AG08396 (cell line): ENCODE data around the gene CAMK1D.
"Not testable (repeated sequence)": the region's sequence is repeated elsewhere in the genome, so short reads cannot be mapped to it uniquely, and the experiment has no call there.

Experiments
- DNase-seq: peaks from one replicate; pipeline ENCODE4 v3.0.0; 2012; ENCODE audit warnings: low spot score, mixed read lengths

The CAMK1D gene

DNA sequence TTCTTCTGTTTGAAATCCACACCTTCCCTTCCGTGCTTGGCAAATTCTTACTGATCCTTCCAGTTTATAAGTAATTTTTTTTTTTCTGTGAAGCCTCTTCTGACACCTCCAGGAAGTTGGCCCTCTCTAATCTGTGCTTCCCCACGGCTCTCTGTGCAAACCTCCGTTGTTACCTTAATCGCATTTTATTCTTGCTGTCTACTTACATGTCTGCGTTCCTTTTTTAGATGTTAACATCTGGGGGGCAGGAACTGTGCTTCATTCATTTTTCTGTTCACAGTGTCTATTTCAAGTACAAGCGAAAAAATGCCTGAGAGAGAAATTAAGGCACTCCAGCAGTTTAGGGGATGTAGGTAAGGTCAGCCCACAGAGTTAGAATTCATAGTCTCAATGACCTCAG lies 8.4 kb upstream of the CAMK1D start:
- no peak for DNase-seq

DNA sequence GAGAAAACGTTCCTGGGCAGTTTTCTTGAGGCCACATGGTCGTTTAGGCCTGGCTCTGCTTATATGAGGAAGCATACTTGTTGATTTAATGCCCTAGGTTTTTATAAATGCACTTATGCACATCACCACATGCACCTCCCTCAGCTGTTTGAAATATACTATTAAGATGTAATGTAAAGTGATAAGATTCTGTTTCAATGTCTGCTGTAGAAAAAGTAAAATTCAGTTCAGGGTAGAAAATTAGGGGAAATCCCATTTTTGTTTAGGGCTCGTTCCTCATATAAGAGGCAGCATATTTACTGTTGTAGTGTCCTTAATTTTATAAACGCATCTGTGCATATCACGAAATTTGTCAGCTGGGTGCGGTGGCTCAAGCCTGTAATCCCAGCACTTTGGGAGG lies 7.8 kb upstream of the CAMK1D start:
- no peak for DNase-seq

DNA sequence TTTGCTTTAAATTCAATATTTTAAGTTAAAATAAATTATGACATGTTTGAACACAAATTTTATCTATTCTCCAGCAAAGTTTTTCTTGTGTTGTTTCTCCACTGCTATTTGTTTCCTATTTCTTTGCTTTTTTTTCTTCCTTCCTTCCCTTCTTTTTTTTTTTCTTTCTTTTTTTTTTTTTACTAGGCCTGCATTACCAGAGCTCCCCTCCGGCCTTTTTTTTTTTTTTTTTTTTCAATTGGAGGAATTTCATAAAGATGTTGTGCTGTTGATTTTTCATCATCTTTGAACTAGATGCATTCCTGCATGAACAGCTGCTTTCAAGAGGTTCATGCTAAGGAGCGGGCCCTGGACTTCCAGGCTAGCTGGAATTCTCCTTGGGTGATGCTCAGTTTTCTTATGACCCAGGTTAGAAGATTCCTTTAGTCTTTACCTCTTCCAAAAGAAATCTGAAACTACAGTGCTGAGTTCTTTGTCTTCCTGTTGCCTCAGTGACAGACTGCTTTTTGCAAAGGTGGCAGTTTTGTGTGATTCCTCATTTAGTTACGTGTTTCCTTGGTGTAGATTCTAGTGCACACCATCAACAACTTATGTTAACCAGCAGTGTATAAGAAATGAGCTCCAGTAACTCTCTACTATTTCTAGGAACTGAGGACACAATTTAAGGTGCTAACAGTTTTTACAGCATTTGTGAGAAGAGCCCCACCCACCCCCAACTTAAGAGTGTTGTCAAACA lies 4.8 kb upstream of the CAMK1D start:
- DNase-seq, result no peak

DNA sequence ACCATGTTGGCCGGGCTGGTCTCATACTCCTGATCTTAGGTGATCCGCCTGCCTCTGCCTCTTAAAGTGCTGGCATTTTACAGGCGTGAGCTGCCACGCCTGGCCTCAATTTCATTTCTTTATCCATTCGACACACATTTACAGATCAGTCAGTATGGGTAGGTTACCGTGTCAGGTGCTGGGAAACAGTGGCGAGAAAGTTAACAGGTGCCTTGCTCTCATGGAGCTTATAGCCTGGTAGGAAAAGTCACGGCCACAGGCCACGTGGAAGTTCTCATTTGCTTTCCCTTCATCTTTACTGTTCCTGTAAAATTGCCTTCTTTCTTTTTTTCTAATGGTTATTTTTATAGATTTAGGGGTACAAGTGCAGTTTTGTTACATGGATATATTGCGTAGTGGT lies 2.6 kb upstream of the CAMK1D start:
- DNase-seq, result no peak

DNA sequence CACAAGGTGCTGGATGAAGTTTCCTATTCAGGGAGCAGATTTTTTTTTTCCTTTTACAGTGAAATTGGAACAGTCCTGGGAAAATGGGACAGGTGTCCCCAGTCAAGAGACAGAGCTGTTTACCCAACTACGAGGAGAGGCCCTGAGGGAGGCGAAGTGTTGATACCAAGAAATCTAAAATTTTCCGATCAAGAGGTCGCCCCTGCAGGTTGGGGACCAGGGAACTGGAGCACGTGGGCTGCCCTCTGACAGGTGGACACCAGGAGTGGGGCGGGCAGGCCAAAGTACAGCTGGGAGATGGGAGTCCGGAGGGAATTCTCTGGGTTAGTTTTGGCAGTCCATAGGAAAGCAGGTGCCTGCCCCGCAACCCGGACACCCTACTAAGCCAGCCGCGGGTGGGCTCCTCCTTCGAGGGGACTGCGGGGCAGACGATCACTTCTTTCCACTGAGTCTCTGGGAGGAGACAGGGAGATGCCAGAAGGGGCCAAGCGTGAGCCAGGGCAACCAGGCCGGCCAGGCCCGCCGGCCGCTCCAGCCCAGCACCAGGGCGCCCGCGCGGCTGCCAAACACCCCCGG lies 965 bp upstream of the CAMK1D start:
- no peak for DNase-seq

DNA sequence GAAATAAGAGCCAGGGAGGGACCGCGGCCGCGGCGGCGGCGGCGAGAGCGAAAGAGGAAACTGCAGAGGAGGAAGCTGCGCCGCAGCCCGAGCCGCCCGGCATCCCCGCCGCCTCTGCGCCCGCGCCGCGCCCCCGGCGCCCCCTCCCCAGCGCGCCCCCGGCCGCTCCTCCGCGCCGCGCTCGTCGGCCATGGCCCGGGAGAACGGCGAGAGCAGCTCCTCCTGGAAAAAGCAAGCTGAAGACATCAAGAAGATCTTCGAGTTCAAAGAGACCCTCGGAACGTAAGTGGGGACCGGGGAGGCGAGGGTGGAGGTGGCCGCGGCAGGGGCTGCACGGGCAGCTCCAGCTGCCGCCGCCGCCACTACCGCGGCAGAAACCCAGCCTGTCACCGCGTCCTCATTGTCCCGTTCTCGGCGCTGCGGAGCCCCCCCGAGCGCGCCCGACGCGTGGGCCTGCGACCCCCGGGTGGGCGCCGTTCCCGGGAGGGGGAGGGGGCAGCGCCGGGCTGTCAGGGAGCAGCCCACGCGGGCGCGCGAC lies 351 bp downstream of the CAMK1D start:
- no peak for DNase-seq

DNA sequence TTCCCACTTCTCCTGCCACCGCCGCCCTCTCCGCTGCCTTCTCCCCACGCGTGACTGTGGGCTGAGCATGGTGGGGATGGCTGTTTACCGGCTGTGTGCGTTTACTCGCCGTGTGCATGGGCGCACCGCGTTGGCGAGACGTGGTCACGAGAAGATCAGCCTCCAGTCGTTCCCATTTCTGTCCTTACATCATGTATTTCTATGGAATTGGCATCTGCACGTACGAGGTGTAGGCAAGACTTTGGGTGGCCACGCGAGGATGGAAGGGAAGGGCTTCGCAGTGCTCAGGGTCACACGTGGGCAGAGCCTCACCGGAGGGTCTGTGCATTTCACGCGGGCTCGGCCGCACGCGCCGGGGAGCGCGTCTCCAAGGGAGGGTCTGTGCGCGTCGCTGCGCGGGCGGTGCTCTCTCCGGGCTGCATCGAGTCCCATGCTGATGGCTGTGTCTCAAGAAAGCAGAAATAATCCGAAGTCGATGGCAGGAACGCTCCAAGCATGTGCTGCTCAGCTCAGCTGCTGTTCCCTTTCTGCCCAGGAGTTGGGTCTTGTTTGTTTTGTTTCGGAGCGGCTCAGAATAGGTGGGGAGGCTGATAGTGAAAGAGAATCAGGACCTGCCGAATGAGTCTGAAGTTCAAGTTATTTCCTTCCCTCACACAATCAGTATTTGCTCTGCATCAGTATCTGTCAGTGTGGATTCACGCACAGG lies 973 bp downstream of the CAMK1D start:
- peak; percentile 49 for DNase-seq

DNA sequence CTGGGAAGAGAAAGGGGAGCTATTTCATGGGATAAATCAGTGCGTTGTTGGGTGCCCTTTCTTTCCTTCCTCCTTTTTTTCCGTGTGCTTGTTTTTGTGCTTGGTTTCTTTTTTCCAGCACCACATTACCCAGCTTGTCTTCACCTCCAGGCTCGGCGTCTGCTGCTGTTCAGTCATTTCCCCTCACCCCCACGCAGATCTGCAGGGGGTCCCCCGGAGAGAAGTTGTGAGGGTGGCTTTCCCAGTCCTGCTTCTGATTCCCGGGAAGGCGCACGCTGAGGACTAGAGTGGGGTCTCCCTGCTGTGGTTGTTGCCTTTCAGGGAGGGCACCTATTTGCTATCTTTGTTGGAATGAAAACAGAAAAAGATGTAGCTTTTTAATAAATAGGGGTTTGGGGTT lies 1.6 kb downstream of the CAMK1D start:
- no peak for DNase-seq

DNA sequence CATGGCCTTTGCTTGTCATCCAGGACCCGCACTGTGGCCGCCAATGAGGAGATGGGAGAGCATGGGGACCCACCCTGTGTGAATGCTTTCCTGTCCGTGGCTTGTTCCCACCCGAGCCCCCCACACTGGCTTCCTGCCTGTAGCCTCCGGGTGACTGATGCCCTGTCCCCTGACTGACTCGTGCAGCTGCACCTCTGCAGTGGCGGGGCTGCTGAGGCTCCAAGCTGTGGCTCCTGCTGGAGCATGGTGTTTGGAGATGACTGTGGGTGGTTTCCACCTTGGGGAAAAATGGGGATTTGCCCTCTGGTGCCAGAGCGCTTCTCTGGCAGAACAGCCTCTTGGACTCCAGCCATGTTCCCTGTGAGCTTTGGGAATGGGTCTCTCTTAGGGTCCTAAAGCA lies 2.1 kb downstream of the CAMK1D start:
- DNase-seq, result no peak

DNA sequence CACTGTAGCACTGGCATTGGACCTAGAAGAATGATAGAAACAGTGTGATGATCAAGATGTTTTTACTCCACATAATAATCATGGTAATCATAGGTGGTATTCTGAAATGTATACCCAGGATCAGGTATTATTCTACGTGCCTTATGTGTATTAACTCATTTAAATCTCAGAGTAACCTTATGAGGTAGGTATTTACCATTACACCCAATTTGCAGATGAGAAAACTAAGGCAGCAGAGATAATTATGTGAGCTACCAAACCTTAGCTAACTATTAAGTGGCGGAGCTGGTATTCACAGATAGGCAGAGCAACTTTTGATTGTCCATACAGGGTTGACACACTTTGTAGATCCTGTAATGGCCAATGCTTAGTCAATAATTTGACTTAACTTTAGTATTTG lies 2.5 kb downstream of the CAMK1D start:
- DNase-seq, result no peak

DNA sequence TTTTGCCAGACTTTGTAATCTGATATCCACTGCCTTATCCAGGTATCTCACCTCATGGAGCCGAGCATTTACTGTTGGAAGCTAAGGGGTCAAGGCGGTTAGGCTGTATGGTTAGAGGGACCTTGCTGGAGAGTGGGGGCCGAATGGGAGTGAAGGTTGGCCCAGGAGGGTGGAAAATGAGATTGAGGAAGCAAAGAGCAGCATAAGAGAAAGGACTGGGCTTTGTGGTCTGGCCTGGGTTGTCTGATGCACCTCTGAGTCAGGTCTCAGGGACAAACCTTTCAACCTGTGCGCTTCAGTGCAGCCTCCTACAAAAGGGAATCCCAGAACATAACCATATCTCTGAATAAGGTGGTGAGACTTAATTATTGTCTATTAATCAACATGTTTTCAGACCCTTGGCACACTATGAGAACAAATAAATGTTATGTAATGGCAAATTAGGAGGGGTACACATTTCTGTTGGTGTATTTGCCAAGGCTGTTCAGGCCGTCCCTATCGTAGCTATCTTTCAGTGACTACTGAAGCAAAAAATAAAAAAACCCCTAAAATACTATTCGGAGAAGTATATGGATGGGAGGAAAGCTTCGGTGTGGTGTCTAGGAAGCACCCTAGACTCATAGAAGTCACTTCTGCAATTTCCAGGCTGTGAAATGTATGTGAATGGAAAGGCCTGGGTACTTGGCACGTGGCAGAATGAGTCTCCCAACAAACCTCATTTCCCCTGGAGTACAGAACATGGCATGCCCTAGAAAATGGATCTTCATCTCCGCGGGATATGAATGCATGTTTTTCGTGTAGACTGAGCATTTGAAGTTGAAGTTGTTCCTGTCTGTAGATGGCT lies 4.3 kb downstream of the CAMK1D start:
- no peak for DNase-seq

DNA sequence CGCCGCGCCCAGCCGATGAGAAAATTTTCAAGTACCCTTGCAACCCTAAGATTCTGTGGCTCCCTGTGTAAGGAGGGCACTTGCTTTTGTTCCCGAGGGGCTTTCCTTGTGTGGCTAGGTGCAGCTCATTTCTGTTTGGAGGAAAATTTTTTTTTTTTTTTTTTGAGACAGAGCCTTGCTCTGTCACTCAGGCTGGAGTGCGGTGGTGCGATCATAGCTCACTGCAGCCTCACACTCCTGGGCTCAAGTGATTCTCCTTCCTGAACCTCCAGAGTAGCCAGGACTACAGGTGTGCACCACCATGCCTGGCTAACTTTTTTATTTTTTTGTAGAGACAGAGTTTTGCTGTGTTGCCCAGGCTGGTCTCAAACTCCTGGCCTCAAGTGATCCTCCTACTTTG lies 5.3 kb downstream of the CAMK1D start:
- not testable (repeated sequence) for DNase-seq

DNA sequence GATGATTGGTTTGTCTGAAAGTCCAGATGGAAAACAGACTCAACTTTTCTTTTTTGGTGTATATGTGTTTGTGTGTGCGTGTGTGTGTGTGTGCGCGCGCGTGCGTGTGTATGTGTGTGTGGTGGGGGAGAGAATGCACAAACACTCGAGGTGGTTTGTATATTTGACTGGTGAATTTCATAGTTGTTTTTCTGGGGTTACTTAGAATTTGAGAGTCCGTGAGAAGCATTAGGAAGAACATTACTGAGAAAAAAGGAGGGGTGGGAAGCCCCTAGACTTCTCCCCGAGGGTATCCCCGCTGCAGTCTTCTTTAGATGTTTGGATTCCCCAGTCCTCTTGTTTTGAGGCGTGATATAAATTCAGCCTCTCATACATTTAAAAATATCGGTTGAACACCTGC lies 6.0 kb downstream of the CAMK1D start:
- DNase-seq, result no peak

DNA sequence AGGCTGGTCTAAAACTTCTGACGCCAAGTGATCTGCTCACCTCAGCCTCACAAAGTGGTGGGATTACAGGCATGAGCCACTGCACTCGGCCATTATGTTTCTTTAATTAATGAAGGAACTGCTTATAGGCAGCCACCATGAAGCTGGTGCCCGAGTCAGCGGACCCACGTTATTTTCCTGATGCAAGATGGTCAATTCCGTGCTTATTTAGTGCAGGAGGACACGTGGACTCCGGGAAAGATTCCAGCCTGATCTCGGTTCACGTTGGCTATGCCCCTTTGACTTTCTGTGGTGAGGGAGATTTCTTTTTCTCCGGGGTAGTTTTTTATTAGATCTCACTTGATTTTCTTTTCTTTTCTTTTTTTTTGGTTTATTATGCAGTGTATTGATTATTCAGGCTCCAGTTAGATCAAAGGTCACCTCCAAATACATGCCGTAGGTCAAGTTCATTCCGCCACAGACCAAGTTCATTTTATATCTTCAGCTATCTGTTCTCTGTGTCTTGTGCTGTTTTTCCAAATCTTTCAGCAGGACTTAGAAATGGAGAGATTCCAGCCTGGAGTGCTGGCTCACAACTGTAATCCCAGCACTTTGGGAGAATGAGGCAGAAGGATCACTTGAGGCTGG lies 8.3 kb downstream of the CAMK1D start:
- no peak for DNase-seq

DNA sequence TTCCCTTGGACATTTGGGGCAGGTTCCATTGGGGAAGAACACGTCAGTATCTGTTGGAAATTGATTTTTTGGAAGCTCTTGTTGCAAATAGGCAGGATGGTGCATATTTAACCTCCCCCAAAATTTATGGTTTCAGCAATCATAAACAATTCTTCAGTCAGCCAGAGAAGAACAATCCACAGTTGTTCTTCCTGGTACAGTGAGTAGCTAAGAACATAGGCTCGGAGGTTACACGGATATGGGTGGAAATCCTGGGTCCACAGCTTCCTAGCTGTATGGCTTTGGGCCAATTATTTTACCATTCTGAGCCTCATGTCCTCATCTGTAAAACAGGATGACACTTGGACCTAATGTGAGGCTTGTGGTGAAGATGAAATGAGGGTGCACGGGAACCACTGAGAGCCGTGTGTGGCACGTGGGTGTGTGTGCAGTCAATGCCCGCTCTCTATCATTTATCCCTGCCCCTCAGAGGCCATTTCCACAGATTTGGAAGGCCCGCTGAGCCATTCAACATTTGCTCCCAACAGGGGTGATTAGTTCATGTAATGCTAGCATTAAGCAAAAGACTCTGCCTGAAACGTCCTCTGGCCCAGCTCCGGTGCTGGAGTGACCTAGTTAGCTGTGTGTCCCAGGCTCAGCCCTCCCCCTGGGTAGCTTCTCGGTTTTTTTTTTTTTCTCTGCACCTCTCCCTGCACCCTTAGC lies 9.7 kb downstream of the CAMK1D start:
- DNase-seq, result no peak

DNA sequence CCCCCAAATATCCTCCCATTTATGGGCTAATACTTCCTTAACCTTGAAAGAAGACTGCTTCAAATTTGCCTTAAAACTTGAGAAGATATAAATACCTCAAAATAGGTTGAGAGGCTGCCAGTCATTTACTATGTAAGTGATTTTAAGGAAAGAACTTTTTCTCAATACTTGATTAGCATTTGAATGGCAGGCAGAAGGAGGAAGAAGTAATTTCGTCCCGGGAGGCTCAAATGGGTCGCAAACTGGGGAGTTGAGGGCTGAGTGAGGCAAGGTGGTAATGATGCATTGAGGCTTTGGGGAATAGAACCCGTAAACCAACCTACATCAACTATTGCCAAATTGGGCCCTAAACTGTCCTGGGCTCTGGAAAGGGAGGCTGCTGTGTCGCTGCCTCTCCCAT lies 11.1 kb downstream of the CAMK1D start:
- no peak for DNase-seq

DNA sequence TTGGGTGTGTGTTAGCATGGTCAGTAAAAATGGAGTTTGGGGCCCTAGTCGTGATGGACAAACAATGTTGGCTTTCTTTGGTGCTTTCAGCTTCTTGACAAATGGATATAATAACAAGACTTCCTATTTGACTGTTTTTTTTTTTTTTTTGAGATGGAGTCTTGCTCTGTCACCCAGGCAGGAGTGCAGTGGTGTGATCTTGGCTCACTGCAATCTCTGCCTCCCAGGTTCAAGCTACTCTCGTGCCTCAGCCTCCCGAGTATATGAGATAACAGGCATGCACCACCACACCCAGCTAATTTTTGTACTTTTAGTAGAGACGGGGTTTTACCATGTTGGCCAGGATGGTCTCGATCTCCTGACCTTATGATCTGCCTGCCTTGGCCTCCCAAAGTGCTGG lies 11.8 kb downstream of the CAMK1D start:
- DNase-seq, result not testable (repeated sequence)

DNA sequence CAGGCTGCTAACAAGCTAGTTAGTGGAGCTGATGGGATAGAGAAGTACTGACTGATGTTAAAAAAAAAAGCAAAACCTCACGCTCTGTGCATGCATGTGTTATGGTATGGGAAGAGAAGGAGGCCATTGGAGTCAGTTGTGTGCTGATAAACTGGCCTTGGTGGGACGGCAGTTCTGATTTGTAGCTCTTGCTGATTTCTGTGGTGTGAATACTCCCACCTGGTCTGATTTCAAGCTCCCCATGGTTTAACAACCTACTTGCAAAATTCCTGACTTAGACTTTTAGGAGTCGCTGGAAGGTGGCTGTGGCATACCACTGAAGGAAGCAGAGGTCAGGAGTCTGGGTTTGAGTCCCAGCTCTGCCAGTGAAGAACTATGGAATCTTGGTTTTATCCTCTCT lies 15.2 kb downstream of the CAMK1D start:
- no peak for DNase-seq

DNA sequence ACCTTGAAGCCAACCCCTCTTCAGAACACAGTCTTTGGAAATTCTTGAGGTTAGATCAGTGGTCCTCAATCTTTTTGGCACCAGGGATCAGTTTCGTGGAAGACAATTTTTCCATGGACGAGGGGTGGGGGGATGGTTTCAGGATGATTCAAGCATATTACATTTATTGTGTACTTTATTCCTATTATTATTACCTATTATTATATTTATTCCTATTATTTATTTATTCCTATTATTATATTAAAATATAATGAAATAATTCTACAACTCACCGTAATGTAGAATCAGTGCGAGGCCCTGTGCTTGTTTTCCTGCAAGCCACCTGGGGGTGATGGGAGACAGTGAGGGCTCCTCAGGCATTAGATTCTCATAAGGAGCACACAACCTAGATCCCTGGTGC lies 17.9 kb downstream of the CAMK1D start:
- DNase-seq, result no peak

DNA sequence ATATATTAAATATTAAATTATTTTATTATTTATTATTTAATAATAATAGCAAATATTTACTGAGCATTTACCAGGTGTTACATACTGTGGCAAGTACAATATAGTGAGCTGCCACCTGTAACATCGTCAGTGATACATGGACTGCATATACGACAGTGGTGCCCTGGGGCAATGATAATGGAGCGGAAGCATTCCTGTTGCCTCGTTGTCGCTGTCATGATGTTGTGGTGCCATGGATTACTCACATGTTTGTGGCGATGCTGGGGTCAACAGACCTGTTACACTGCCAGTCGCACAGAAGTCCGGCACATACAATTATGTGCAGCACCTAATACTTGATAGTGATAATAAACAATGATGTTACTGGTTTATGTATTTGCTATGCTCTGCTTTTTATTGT lies 20.6 kb downstream of the CAMK1D start:
- DNase-seq, result no peak

DNA sequence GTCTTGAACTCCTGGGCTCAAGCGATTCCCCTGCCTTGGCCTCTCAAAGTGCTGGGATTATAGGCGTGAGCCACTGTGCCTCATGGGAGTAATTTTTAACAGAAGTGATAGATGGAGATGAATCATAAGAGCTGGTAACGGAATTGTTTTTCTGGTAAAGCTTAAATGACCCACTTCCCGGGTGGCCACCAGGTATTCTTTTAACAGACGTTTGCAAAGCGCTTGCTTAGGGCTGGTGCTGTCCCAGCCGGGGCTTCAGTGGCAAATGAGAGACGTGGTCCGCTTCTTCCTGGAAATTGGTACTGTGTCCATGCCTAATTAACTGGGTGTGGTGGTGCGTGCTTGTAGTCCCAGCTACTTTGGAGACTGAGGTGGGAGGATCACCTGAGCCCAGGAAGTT lies 23.5 kb downstream of the CAMK1D start:
- no peak for DNase-seq
